HG02759 (cell line): Measurements from ENCODE around the gene OR1Q1.
"Not testable (repeated sequence)": the region's sequence is repeated elsewhere in the genome, so short reads cannot be mapped to it uniquely, and the experiment has no call there.

Experiments used
- ATAC-seq: cut with Tn5 transposase; IDR thresholded peaks from one replicate; pipeline ENCODE4 v1.9.1; 2021; ENCODE audit warnings: mild to moderate bottlenecking, moderate library complexity; ENCODE audit not compliant: unreplicated experiment

Gene OR1Q1, protein sequence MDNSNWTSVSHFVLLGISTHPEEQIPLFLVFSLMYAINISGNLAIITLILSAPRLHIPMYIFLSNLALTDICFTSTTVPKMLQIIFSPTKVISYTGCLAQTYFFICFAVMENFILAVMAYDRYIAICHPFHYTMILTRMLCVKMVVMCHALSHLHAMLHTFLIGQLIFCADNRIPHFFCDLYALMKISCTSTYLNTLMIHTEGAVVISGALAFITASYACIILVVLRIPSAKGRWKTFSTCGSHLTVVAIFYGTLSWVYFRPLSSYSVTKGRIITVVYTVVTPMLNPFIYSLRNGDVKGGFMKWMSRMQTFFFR

DNA sequence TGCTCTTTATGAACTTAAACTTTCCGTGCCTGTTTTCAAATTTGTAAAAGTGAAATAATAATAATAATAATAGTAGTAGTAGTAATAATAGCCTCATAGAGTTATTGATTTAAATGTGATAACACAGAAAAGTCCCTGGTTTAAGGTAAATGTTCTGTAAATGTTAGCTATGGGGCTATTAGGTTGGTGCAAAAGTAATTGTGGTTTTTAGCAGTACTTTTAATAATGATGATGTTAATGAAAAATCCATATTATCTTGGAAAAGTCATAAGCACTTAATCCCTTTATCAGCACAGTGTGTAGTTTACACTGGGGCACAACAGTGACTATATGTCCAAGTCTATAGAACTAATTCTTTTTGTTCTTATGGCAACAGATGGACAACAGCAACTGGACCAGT is at the start of gene OR1Q1:
OR1Q1 (plus strand) TSS at position 377 of the 400 bp plus-strand sequence; CDS start at position 377, 0 bp downstream.
- no peak for ATAC-seq

- no peak for ATAC-seq
These were observed 46.6 kb upstream of the OR1Q1 start for GRCh38 chr9:122567901-122568300.

GRCh38 chr9:122572456-122572855 is 42.1 kb upstream of the OR1Q1 start:
- no peak for ATAC-seq

GRCh38 chr9:122579874-122580273 is 34.7 kb upstream of the OR1Q1 start:
- no peak for ATAC-seq

DNA sequence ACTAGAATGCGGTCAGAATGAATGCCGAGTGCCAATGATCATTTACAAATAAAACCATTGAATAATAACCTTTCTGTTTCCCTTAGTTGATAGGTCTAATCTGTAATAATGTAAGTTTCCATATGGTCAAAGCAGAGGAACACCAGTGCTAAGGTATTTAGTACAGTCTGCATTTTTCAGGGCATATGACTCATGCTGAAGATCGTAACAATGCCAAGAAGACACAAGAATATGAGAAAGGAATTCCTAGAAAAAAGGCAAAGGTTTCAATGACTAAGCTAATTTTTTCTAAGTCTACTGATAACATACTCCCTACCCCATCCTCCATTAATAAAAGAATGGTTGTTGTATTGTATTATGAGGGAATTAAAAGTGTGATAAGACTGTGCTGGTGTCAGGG is 34.2 kb upstream of the OR1Q1 start:
- no peak for ATAC-seq

DNA sequence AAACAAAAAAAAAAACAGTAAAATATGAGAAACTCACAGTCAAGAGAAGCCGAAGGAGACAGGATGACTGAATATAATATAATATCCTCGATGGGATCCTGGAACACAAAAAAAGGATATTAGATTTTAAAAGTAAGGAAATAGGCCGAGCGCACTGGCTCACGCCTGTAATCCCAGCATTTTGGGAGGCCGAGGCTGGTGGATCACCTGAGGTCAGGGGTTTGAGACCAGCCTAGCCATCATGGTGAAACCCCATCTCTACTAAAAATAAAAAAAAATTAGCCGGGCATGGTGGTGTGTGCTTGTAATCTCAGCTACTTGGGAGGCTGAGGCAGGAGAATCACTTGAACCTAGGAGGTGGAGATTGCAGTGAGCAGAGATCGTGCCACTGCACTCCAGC is 31.3 kb upstream of the OR1Q1 start, which contains the start of gene OR1L8:
OR1L8 (minus strand) TSS at position 101 of the 400 bp plus-strand sequence. CDS start 14,907 bp downstream, outside the sequence.
- not testable (repeated sequence) for ATAC-seq

DNA sequence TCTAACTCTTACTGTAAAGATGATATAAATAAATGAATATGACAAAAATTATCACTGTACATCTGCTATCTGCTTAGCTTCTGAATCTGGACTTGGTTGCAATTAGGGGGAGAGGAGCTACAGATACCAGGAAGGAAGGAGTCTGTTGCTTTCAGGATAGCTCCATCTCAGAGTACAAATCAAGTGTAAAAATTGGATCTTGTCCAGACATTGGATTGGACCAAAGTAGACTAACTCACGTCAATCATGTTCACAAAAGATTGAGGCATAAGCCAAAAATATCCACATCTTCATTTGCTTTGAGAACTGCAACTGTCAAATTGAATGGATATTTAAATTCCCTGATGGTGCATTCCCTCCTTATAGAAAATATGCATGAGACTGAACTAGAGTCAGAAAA is 8.8 kb upstream of the OR1Q1 start:
- ATAC-seq: no peak

- ATAC-seq: no peak
These were observed 8.0 kb upstream of the OR1Q1 start for GRCh38 chr9:122606587-122606986.

- no peak for ATAC-seq
These were observed 4.7 kb upstream of the OR1Q1 start for GRCh38 chr9:122609804-122610203.

DNA sequence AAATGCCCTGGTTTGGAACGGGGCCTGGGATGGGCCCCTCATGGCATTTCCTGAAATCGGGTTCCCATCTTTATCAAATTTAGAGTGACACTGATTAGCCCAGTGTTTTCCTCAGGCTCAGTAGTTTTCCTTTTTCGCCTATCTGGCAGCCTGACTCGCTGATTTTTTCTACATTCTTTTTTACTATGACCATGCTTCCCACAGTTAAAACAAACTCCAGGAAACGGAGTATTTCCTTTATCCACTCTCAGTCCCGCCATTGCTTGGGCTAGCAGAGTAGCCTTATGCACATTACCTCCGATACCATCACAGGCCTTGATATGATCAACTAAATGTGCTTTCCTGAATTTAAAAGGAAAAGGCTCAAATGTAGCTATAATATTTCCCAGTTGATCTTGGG is 5.5 kb downstream of the OR1Q1 start:
- ATAC-seq: no peak

DNA sequence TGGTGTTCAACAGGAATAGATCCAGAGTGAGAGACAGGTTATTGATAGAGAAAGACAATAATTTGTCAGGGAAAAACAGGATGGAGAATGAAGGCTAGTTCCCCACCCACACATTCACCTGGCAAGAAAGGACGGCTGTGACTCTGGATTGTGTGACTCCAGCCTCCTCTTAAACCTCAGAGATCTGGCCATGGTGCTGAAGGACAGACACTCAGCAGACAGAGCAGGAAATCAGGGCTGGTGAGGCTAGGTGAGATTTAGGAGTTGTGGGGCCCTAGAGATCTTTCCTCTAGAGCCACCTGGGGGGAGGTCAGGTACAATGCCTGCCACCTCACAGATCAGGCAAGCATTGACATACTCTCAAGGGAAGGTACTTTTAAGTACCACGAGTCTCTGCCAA is 27.7 kb downstream of the OR1Q1 start:
- ATAC-seq: no peak

DNA sequence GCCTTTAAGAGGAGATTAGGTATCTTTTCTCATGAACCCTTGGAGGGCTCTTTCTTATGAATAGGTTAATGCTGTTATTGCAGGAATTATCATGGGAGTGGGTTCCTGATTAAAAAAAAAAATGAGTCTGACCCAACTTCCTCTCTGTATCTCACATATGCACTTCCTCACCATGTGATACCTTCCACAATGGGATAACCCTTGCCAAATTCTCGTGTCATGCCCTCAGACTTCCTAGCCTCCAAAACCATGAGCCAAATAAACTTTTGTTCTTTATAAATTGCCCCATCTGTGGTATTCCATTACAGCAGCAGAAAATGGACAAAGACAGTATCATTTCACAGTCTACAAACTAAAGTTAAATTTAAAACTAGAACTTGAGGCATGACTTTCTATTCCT is 41.8 kb downstream of the OR1Q1 start:
- no peak for ATAC-seq

DNA sequence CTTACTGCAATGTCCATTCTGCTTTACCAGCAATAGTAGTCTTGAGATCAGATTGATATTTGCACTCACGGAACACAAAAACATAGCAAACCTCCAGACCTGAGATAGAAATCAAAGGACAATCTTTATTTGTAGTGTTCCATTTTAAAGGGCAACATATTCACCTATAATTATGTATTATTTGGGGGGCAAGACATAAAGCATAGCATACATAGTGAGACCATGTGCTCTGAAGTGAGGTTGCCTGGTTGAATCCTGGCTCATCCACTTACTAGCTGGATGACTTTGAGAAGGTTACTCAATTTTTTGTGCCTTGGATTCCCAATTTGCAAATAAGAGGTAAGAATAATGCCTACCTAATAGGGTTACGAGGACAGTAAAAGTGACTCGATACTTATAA is 43.0 kb downstream of the OR1Q1 start, which contains the start of gene OR1B1:
OR1B1 (minus strand) TSS at position 101 of the 400 bp plus-strand sequence.
- no peak for ATAC-seq

DNA sequence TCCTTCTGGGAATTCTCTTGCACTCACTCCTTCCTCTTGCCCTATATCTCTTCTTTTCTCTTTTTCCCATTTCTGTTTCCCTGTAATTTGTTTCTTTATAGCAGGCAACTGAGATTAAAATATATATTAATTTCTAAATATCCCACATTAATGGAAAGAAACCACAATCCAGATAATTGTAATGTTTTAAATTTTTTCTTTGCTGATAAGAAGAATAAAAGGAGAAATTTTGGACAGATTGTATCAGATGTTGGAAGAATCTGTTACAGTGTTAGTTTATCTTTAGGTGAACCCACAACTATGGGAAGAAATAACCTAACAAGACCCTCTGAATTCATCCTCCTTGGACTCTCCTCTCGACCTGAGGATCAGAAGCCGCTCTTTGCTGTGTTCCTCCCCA is 46.9 kb downstream of the OR1Q1 start, which contains the start of gene OR1L1:
OR1L1 (plus strand) TSS at position 301 of the 400 bp plus-strand sequence; CDS start at position 301, 0 bp downstream.
- ATAC-seq: no peak
